HEK293T (cell line): ENCODE data around the gene TPO.

ENCODE experiments used
- CTCF ChIA-PET: fragments of 350-600 bp; formaldehyde crosslinking; extraction: SDS; loops from one replicate; lab custom pipeline; 2021; ENCODE audit warnings: antibody characterized with exemption, inconsistent platforms; lab: Yijun Ruan, JAX
- POLR2A ChIA-PET: fragments of 350-600 bp; formaldehyde crosslinking; extraction: SDS; loops from one replicate; lab custom pipeline; 2020; ENCODE audit warnings: antibody characterized with exemption, inconsistent platforms; lab: Yijun Ruan, JAX
- DNase-seq: peaks from one replicate; pipeline ENCODE4 v3.0.0; 2012; ENCODE audit warnings: mixed read lengths; ENCODE audit errors: extremely low spot score
- ARNT ChIP-seq: fragments of 450-650 bp; IDR thresholded peaks from 2 replicates; pipeline ENCODE4 v1.6.1; 2017; ENCODE audit warnings: mild to moderate bottlenecking
- BHLHE40 ChIP-seq: fragments of 450-650 bp; IDR thresholded peaks from 2 replicates; pipeline ENCODE4 v1.6.1; 2016; ENCODE audit warnings: mild to moderate bottlenecking, moderate library complexity, borderline replicate concordance
- CTBP1 ChIP-seq: fragments of 450-650 bp; IDR thresholded peaks from 2 replicates; pipeline ENCODE4 v1.6.1; 2016; ENCODE audit warnings: borderline replicate concordance
- ELF4 ChIP-seq: fragments of 450-650 bp; IDR thresholded peaks from 2 replicates; pipeline ENCODE4 v1.6.1; 2017; ENCODE audit warnings: antibody characterized with exemption
- FOXA1 ChIP-seq: fragments of 450-650 bp; IDR thresholded peaks from 2 replicates; pipeline ENCODE4 v1.6.1; 2016; ENCODE audit warnings: mild to moderate bottlenecking
- FOXK2 ChIP-seq: fragments of 450-650 bp; IDR thresholded peaks from 2 replicates; pipeline ENCODE4 v1.6.1; 2016; ENCODE audit warnings: mild to moderate bottlenecking
- FOXM1 ChIP-seq: fragments of 450-650 bp; IDR thresholded peaks from 2 replicates; pipeline ENCODE4 v1.6.1; 2017; ENCODE audit warnings: mild to moderate bottlenecking, borderline replicate concordance
- HDGF ChIP-seq: fragments of 450-650 bp; IDR thresholded peaks from 2 replicates; pipeline ENCODE4 v1.6.1; 2017; ENCODE audit warnings: antibody characterized with exemption, borderline replicate concordance
- L3MBTL2 ChIP-seq: fragments of 450-650 bp; conservative IDR thresholded peaks from 2 replicates; pipeline ENCODE4 v1.6.1; 2016; ENCODE audit warnings: mild to moderate bottlenecking
- LEF1 ChIP-seq: fragments of 450-650 bp; IDR thresholded peaks from 2 replicates; pipeline ENCODE4 v1.6.1; 2017; ENCODE audit warnings: mild to moderate bottlenecking, borderline replicate concordance
- NFRKB ChIP-seq: fragments of 450-650 bp; IDR thresholded peaks from 2 replicates; pipeline ENCODE4 v1.6.1; 2016; ENCODE audit warnings: mild to moderate bottlenecking, moderate library complexity
- SP1 ChIP-seq: fragments of 450-650 bp; IDR thresholded peaks from 2 replicates; pipeline ENCODE4 v1.6.1; 2017
- SUZ12 ChIP-seq: fragments of 450-650 bp; IDR thresholded peaks from 2 replicates; pipeline ENCODE4 v1.6.1; 2016; ENCODE audit warnings: mild to moderate bottlenecking
- TARDBP ChIP-seq: fragments of 450-650 bp; IDR thresholded peaks from 2 replicates; pipeline ENCODE4 v1.6.1; 2016
- ZNF384 ChIP-seq: fragments of 450-650 bp; IDR thresholded peaks from 2 replicates; pipeline ENCODE4 v1.6.1; 2016
- TF ChIP-seq, protein P1 (sequence below): fragments of 450-650 bp; IDR thresholded peaks from 2 replicates; pipeline ENCODE4 v1.6.1; 2016

Gene TPO

DNA sequence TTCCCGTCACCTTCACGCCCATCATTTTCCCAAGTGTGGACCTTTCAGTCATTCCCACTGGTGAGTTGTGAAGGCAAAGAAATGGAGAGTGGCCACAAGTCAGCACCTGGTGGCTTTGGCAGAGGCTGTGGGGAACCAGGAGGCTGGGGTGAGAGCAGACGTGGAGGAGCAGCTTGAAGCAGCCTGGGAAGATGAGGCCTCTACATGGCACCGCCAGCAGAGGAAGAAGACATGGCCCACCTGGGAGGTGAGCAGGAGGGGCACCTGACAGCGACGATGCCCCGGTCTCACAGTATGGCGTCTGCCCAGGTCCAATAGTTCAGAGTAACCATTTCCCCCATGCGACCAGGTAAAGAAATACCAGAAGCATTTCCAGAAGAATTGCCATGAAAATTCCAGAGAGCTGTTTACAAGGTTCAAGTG lies 69.0 kb downstream of the TPO start:
- CTCF ChIA-PET = no interaction called here
- POLR2A ChIA-PET = no interaction called here
- DNase-seq = no peak
- no peak for TF ChIP-seq CTBP1
- TF ChIP-seq LEF1 = no peak
- TF ChIP-seq ARNT = no peak
- TF ChIP-seq SP1 = no peak

DNA sequence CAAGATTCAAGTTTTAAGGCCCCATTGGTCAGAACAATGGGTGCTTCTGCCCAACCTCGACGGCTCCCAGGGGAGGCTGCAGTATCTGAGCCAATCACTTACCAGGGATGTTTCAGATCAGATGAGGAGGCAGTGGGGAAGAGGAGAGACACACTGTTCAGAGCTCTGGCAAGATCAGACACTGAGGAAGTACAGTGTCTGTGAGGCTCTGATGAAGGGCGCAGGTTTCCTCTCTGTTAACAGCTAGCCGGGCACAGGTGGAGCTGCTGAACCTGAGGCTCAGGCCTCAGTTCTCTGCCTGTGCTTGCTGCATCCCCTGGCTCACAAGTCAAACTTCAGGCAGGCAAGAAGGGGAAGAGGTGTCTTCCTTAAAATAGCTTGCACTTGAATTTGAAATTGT lies 69.7 kb downstream of the TPO start:
- DNase-seq = no peak
- TF ChIP-seq ELF4 = no peak
- TF ChIP-seq FOXM1 = no peak
- no peak for TF ChIP-seq FOXK2
- TF ChIP-seq CTBP1 = no peak
- TF ChIP-seq FOXA1 = no peak
- TF ChIP-seq HDGF = no peak
- TF ChIP-seq, protein P1, sequence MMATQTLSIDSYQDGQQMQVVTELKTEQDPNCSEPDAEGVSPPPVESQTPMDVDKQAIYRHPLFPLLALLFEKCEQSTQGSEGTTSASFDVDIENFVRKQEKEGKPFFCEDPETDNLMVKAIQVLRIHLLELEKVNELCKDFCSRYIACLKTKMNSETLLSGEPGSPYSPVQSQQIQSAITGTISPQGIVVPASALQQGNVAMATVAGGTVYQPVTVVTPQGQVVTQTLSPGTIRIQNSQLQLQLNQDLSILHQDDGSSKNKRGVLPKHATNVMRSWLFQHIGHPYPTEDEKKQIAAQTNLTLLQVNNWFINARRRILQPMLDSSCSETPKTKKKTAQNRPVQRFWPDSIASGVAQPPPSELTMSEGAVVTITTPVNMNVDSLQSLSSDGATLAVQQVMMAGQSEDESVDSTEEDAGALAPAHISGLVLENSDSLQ = no peak
- no peak for TF ChIP-seq SP1
- no peak for TF ChIP-seq ZNF384
- TF ChIP-seq SUZ12 = no peak
- TF ChIP-seq ARNT = no peak
- TF ChIP-seq BHLHE40 = no peak
- TF ChIP-seq L3MBTL2 = no peak
- TF ChIP-seq NFRKB = no peak
- TF ChIP-seq LEF1 = no peak
- no peak for TF ChIP-seq TARDBP
- ChIA-PET POLR2A (no interaction called here), CTCF (no interaction called here)

DNA sequence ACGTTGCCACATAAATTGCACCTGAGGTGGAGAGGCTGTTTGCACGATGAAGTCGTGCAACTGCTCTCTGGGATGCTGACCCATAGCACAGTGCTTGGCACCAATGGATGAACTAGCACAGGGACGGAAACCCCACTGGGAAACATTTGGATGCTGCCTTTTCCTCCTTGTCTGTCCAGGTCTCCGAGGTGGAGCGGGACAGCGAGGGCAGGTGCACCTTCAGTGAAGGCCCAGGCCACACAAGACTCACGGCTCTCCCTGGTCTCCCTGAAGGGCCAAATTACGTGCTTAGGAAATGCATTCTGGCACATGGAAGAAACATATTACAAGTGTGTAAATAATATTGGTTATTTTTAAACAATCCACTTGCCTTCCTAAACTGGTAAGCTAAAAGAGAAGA lies 70.3 kb downstream of the TPO start:
- CTCF ChIA-PET = no interaction called here
- POLR2A ChIA-PET = no interaction called here
- no peak for TF ChIP-seq FOXM1
- no peak for TF ChIP-seq CTBP1
- TF ChIP-seq SP1 = no peak
- TF ChIP-seq ARNT = no peak
- TF ChIP-seq FOXA1 = no peak
- no peak for TF ChIP-seq NFRKB
- TF ChIP-seq LEF1 = no peak
- TF ChIP-seq ELF4 = no peak
- TF ChIP-seq L3MBTL2 = no peak
- TF ChIP-seq, protein P1 = no peak
- TF ChIP-seq HDGF = no peak
- TF ChIP-seq TARDBP = no peak
- TF ChIP-seq BHLHE40 = no peak
- TF ChIP-seq ZNF384 = no peak
- TF ChIP-seq SUZ12 = no peak
- TF ChIP-seq FOXK2 = no peak
- DNase-seq = no peak

DNA sequence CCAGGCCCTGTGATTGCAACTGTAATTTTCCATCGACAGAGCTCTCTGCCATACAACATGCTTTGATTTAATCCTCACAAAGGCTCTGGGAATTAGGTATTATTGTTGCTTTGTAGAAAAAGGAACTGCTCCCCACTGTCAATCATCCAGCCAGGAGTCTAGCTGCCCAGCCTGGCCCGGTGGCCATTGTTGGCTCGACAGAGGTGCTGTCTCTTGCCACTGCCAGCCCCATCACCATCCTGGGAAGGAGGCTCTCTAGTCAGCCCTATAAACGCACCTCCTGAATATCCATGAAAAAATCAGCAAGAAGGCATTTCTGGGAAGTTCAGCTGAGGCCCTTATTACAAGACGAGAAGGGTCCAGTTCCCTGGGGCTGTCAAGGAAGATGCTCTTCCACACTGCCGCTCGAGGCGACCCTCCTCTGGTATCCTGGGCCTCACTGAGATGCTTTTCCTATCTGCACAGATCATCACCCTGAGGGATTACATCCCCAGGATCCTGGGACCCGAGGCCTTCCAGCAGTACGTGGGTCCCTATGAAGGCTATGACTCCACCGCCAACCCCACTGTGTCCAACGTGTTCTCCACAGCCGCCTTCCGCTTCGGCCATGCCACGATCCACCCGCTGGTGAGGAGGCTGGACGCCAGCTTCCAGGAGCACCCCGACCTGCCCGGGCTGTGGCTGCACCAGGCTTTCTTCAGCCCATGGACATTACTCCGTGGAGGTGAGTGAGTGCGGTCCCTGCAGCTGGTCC lies 71.0 kb downstream of the TPO start:
- CTCF ChIA-PET = no interaction called here
- no peak for DNase-seq
- TF ChIP-seq SUZ12 = no peak
- TF ChIP-seq FOXA1 = no peak
- no peak for TF ChIP-seq HDGF
- no peak for TF ChIP-seq CTBP1
- no peak for TF ChIP-seq NFRKB
- TF ChIP-seq L3MBTL2 = no peak
- no peak for TF ChIP-seq SP1

GRCh38 chr2:1486670-1487069 lies 73.4 kb downstream of the TPO start:
- CTCF ChIA-PET = no interaction called here
- POLR2A ChIA-PET = no interaction called here
- DNase-seq = no peak
- TF ChIP-seq ZNF384 (no peak), BHLHE40 (no peak), L3MBTL2 (no peak), FOXK2 (no peak), NFRKB (no peak), SUZ12 (no peak), SP1 (no peak), ELF4 (no peak)
- TF ChIP-seq, protein P1 = no peak

More for the DNA sequence above, 71.0 kb downstream of the TPO start:
- POLR2A ChIA-PET = no interaction called here

- no peak for DNase-seq
- ChIA-PET CTCF (no interaction called here), POLR2A (no interaction called here)
- TF ChIP-seq NFRKB = no peak
- TF ChIP-seq SUZ12 = no peak
- no peak for TF ChIP-seq SP1
- no peak for TF ChIP-seq LEF1
- no peak for TF ChIP-seq CTBP1
- no peak for TF ChIP-seq ARNT
- no peak for TF ChIP-seq ZNF384
- no peak for TF ChIP-seq FOXK2
- no peak for TF ChIP-seq BHLHE40
- TF ChIP-seq, protein P1 = no peak
- no peak for TF ChIP-seq ELF4
Observed at GRCh38 chr2:1487758-1488157, 74.5 kb downstream of the TPO start.
